Upper lobe of left lung (tissue), 6 donors: ENCODE data around the gene HNRNPA3. TPM values are rescaled to one million over a fixed set of nuclear protein-coding genes. Genes with fewer than 3 reads are reported as not detected.
"Not testable (repeated sequence)": the region's sequence is repeated elsewhere in the genome, so short reads cannot be mapped to it uniquely, and the experiment has no call there.

Experiments
- ATAC-seq, 2 donors: fragments of 200-7000 bp; cut with Tn5 transposase; one replicate each; pipeline ENCODE4 v1.9.1; 2022; ENCODE audit warnings: mild to moderate bottlenecking in 2 of 2, moderate library complexity in 2 of 2; ENCODE audit not compliant: low FRiP score in 2 of 2
- DNase-seq, 2 donors: peaks; one replicate each; pipeline ENCODE4 v3.0.0-alpha.2; 2019 to 2020
- H3K27ac ChIP-seq, 4 donors: fragments of 200-600 bp; sonication (generic); one replicate each; pipeline ENCODE4 v1.5.1; 2016 to 2019
- H3K27me3 ChIP-seq, 4 donors: fragments of 200-600 bp; sonication (generic); one replicate each; pipeline ENCODE4 v1.5.1; 2017 to 2019
- H3K36me3 ChIP-seq, 4 donors: fragments of 200-600 bp; sonication (generic); one replicate each; pipeline ENCODE4 v1.5.1; 2016 to 2019
- H3K4me1 ChIP-seq, 4 donors: fragments of 200-600 bp; sonication (generic); one replicate each; pipeline ENCODE4 v1.5.1; 2018 to 2019
- H3K4me3 ChIP-seq, 4 donors: fragments of 200-600 bp; sonication (generic); one replicate each; pipeline ENCODE4 v1.5.1; 2017 to 2019; ENCODE audit warnings: mild to moderate bottlenecking in 2 of 4, moderate library complexity in 1 of 4
- H3K9me3 ChIP-seq, 4 donors: fragments of 200-600 bp; sonication (generic); one replicate each; pipeline ENCODE4 v1.5.1; 2018 to 2019
- CTCF ChIP-seq, 6 experiments: fragments of 450-650 bp in 4 of 6; fragments of 200-600 bp in 2 of 6; sonication (generic) in 2 of 6; IDR thresholded peaks; one replicate each; pipeline ENCODE4 v1.5.1; 2016 to 2019; ENCODE audit warnings: antibody characterized with exemption in 6 of 6
- EP300 ChIP-seq, 4 donors: sonication (generic); formaldehyde crosslinking; IDR thresholded peaks; one replicate each; pipeline ENCODE4 v1.5.1; 2017; ENCODE audit warnings: antibody characterized with exemption in 4 of 4, control low read depth in 2 of 4
- POLR2A ChIP-seq, 4 donors: fragments of 450-650 bp; IDR thresholded peaks; one replicate each; pipeline ENCODE4 v1.5.1; 2016 to 2017; ENCODE audit warnings: antibody characterized with exemption in 4 of 4, mild to moderate bottlenecking in 2 of 4
- POLR2AphosphoS5 ChIP-seq, 2 donors: sonication (generic); formaldehyde crosslinking; IDR thresholded peaks; one replicate each; pipeline ENCODE4 v1.5.1; 2017; ENCODE audit warnings: antibody characterized with exemption in 2 of 2
- WGBS, 2 donors: methylation state at CpG; one replicate each; pipeline ENCODE4 v1.1.5; 2017 to 2018; 5-methylcytosine and 5-hydroxymethylcytosine counted together
- total RNA-seq, 6 donors: library from RNA; depleted of rRNA in 4 of 6; stranded (reverse); fragments of >200 nt in 4 of 6; gene quantifications; one replicate each; pipeline versions ENCODE4 v1.1.0 to v1.2.1, GENCODE V29; 2016 to 2021
- donor health status: DM: no; HTN: no; CAD: no; lungs with moderate emphysema.
- donor health status: DM: no; HTN: yes; CAD: no; lungs with severe emphysema.

Gene HNRNPA3
- total RNA-seq, 6 donors from 2014 or later, result 53.2 to 146 (median 89.0) TPM

GRCh38 chr2:177180269-177181000, 32.2 kb upstream of the HNRNPA3 start:
- no peak for ATAC-seq
- TF ChIP-seq CTCF (IDR thresholded peaks at IDR 0.05) (no peak), EP300 (IDR thresholded peaks at IDR 0.05) (no peak), POLR2AphosphoS5 (IDR thresholded peaks at IDR 0.05) (no peak), POLR2A (IDR thresholded peaks at IDR 0.05) (no peak)

GRCh38 chr2:177183860-177184259, 28.7 kb upstream of the HNRNPA3 start:
- Histone ChIP-seq H3K4me3 (no peak overlapping the region), H3K36me3 (no peaks in the 10 kb centered on the region), H3K27me3 (no peaks in the 10 kb centered on the region), H3K9me3 (no peaks in the 10 kb centered on the region), H3K4me1 (no peaks in the 10 kb centered on the region), H3K27ac (no peak overlapping the region)
- TF ChIP-seq POLR2A (IDR thresholded peaks at IDR 0.05) (no peak), EP300 (IDR thresholded peaks at IDR 0.05) (no peak), POLR2AphosphoS5 (IDR thresholded peaks at IDR 0.05) (no peak), CTCF (IDR thresholded peaks at IDR 0.05) (no peak)
- ATAC-seq (no peak), DNase-seq (no peak)

More at GRCh38 chr2:177180269-177181000, 32.2 kb upstream of the HNRNPA3 start:
- Histone ChIP-seq H3K9me3 (no peaks in the 10 kb centered on the region), H3K27ac (no peak overlapping the region), H3K36me3 (no peaks in the 10 kb centered on the region), H3K27me3 (no peaks in the 10 kb centered on the region), H3K4me1 (no peaks in the 10 kb centered on the region), H3K4me3 (no peak overlapping the region)
- DNase-seq, result no peak
- WGBS, 2 donors, result 86 to 88% methylated on average over 5 of the region's 5 CpGs

GRCh38 chr2:177184606-177185005, 28.0 kb upstream of the HNRNPA3 start:
- H3K4me3 ChIP-seq, result no peak overlapping the region

DNA sequence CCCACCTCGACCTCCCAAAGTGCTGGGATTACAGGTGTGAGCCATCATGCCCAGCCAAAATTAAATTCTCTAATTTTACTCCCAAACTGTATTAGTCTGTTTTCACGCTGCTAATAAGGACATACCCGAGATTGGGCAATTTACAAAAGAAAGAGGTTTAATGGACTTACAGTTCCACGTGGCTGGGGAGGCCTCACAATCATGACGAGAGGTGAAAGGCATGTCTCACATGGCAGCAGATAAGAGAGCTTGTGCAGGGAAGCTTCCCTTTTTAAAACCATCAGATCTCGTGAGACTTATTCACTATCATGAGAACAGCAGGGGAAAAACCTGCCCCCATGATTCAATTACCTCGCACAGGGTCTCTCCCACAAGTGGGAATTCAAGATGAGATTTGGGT, 26.6 kb upstream of the HNRNPA3 start:
- not testable (repeated sequence) for ATAC-seq, H3K4me3 ChIP-seq, H3K27me3 ChIP-seq, H3K9me3 ChIP-seq, H3K4me1 ChIP-seq, DNase-seq, H3K36me3 ChIP-seq, H3K27ac ChIP-seq
- 75 to 83% methylated on average over 7 of the region's 7 CpGs for WGBS, 2 donors

More at GRCh38 chr2:177184606-177185005, 28.0 kb upstream of the HNRNPA3 start:
- WGBS, 2 donors, result 90 to 94% methylated on average over 1 of the region's 1 CpG
- TF ChIP-seq EP300 (IDR thresholded peaks at IDR 0.05), result no peak
- TF ChIP-seq POLR2A (IDR thresholded peaks at IDR 0.05), result no peak
- no peak for TF ChIP-seq CTCF (IDR thresholded peaks at IDR 0.05)
- no peak for TF ChIP-seq POLR2AphosphoS5 (IDR thresholded peaks at IDR 0.05)
- DNase-seq (no peak), ATAC-seq (no peak)
- Histone ChIP-seq H3K9me3 (no peaks in the 10 kb centered on the region), H3K4me1 (no peaks in the 10 kb centered on the region), H3K27me3 (no peaks in the 10 kb centered on the region), H3K27ac (no peak overlapping the region), H3K36me3 (no peaks in the 10 kb centered on the region)

GRCh38 chr2:177187631-177188312, 24.8 kb upstream of the HNRNPA3 start:
- Histone ChIP-seq H3K36me3 (no peaks in the 10 kb centered on the region), H3K9me3 (no peaks in the 10 kb centered on the region), H3K27me3 (no peaks in the 10 kb centered on the region), H3K27ac (no peak overlapping the region), H3K4me3 (no peak overlapping the region), H3K4me1 (no peaks in the 10 kb centered on the region)
- ATAC-seq, result no peak
- 65 to 66% methylated on average over 8 of the region's 8 CpGs for WGBS, 2 donors
- TF ChIP-seq EP300 (IDR thresholded peaks at IDR 0.05) (no peak), CTCF (IDR thresholded peaks at IDR 0.05) (no peak), POLR2A (IDR thresholded peaks at IDR 0.05) (no peak), POLR2AphosphoS5 (IDR thresholded peaks at IDR 0.05) (no peak)
- no peak for DNase-seq
